GM19324 (cell line): Measurements from ENCODE around the gene TCERG1L.
"Not testable (repeated sequence)": the region's sequence is repeated elsewhere in the genome, so short reads cannot be mapped to it uniquely, and the experiment has no call there.

Source experiments
- ATAC-seq: cut with Tn5 transposase; IDR thresholded peaks from one replicate; pipeline ENCODE4 v1.9.1; 2021; ENCODE audit warnings: mild to moderate bottlenecking, moderate library complexity; ENCODE audit not compliant: unreplicated experiment, low FRiP score

The TCERG1L gene

GRCh38 chr10:131251146-131251541, 60.4 kb downstream of the TCERG1L start:
- no peak for ATAC-seq

- no peak for ATAC-seq
Measured at GRCh38 chr10:131250454-131251145, 60.9 kb downstream of the TCERG1L start.

GRCh38 chr10:131249955-131250344, 61.6 kb downstream of the TCERG1L start:
- no peak for ATAC-seq

- ATAC-seq = no peak
Measured at GRCh38 chr10:131249238-131249954, 62.1 kb downstream of the TCERG1L start.

GRCh38 chr10:131248376-131249165, 63.0 kb downstream of the TCERG1L start:
- ATAC-seq = no peak

- ATAC-seq = no peak
Measured at GRCh38 chr10:131247873-131248272, 63.6 kb downstream of the TCERG1L start.

- no peak for ATAC-seq
Measured at GRCh38 chr10:131246775-131247174, 64.7 kb downstream of the TCERG1L start.

GRCh38 chr10:131246089-131246488, 65.4 kb downstream of the TCERG1L start:
- no peak for ATAC-seq

GRCh38 chr10:131245475-131246059, 66.0 kb downstream of the TCERG1L start:
- no peak for ATAC-seq

- ATAC-seq = no peak
Measured at GRCh38 chr10:131244836-131245235, 66.7 kb downstream of the TCERG1L start.

GRCh38 chr10:131243076-131243475, 68.4 kb downstream of the TCERG1L start:
- ATAC-seq = no peak

GRCh38 chr10:131242007-131242406, 69.5 kb downstream of the TCERG1L start:
- ATAC-seq = no peak

- ATAC-seq = no peak
Measured at GRCh38 chr10:131240691-131241090, 70.8 kb downstream of the TCERG1L start.

GRCh38 chr10:131239926-131240325, 71.6 kb downstream of the TCERG1L start:
- no peak for ATAC-seq

- ATAC-seq = no peak
Measured at GRCh38 chr10:131239450-131239849, 72.1 kb downstream of the TCERG1L start.

GRCh38 chr10:131238669-131239280, 72.7 kb downstream of the TCERG1L start:
- ATAC-seq = no peak

- ATAC-seq = no peak
Measured at GRCh38 chr10:131237991-131238651, 73.4 kb downstream of the TCERG1L start.

GRCh38 chr10:131234606-131235005, 76.9 kb downstream of the TCERG1L start:
- not testable (repeated sequence) for ATAC-seq

GRCh38 chr10:131233611-131234258, 77.8 kb downstream of the TCERG1L start:
- no peak for ATAC-seq
